ENCODE data around the gene IFNAR1.

Gene IFNAR1

GRCh38 chr21:33395891-33396331, 71.1 kb downstream of the IFNAR1 start:
- DNase-seq (ENCODE audit: extremely low read depth, low read depth) = no peak
- no peak overlapping the region for H3K4me3 ChIP-seq (replicated peaks; ENCODE audit: low read depth, low read length)
- TF ChIP-seq CTCF (IDR thresholded peaks at IDR 0.05; ENCODE audit: low read depth, low read length, missing control alignments) = no peak

GRCh38 chr21:33396436-33396835, 71.7 kb downstream of the IFNAR1 start:
- no peak for TF ChIP-seq CTCF (IDR thresholded peaks at IDR 0.05; ENCODE audit: low read depth, low read length, missing control alignments)
- H3K4me3 ChIP-seq (replicated peaks; ENCODE audit: low read depth, low read length) = no peak overlapping the region
- no peak for DNase-seq (ENCODE audit: extremely low read depth, low read depth)

- TF ChIP-seq CTCF (IDR thresholded peaks at IDR 0.05; ENCODE audit: low read depth, low read length, missing control alignments) = no peak
- no peak overlapping the region for H3K4me3 ChIP-seq (replicated peaks; ENCODE audit: low read depth, low read length)
- no peak for DNase-seq (ENCODE audit: extremely low read depth, low read depth)
Measured at GRCh38 chr21:33396951-33397350, 72.2 kb downstream of the IFNAR1 start.

GRCh38 chr21:33397717-33398116, 72.9 kb downstream of the IFNAR1 start:
- no peak for DNase-seq (ENCODE audit: extremely low read depth, low read depth)
- no peak for TF ChIP-seq CTCF (IDR thresholded peaks at IDR 0.05; ENCODE audit: low read depth, low read length, missing control alignments)
- H3K4me3 ChIP-seq (replicated peaks; ENCODE audit: low read depth, low read length) = no peak overlapping the region

- DNase-seq (ENCODE audit: extremely low read depth, low read depth) = no peak
- no peak for TF ChIP-seq CTCF (IDR thresholded peaks at IDR 0.05; ENCODE audit: low read depth, low read length, missing control alignments)
- no peak overlapping the region for H3K4me3 ChIP-seq (replicated peaks; ENCODE audit: low read depth, low read length)
Measured at GRCh38 chr21:33398361-33398760, 73.6 kb downstream of the IFNAR1 start.

GRCh38 chr21:33401630-33401992, 76.8 kb downstream of the IFNAR1 start:
- TF ChIP-seq CTCF (IDR thresholded peaks at IDR 0.05; ENCODE audit: low read depth, low read length, missing control alignments) = no peak
- no peak for DNase-seq (ENCODE audit: extremely low read depth, low read depth)
- no peak overlapping the region for H3K4me3 ChIP-seq (replicated peaks; ENCODE audit: low read depth, low read length)

All from HFF-Myc (cell line).